ENCODE measurements around the gene SLC26A2.

DNA sequence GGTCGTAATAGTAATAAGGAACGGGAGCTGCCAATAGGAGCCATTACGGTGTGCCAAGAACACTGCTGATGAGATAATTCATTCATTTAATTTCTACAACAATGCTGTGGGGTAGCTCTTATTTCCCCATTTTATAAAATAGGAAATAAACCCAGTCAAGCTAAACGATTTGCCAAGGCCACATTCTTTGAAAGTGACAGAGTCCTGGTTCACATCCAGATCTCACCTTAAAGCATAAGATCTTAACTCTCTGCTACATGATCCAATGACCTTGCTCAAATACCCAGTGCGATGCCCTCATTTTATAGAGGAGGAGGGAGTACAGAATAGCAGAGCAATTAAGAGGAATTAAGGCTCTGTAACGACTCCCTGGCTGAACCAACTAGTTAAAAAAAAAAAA lies 21.0 kb upstream of the SLC26A2 start:
- TF ChIP-seq, protein P1, sequence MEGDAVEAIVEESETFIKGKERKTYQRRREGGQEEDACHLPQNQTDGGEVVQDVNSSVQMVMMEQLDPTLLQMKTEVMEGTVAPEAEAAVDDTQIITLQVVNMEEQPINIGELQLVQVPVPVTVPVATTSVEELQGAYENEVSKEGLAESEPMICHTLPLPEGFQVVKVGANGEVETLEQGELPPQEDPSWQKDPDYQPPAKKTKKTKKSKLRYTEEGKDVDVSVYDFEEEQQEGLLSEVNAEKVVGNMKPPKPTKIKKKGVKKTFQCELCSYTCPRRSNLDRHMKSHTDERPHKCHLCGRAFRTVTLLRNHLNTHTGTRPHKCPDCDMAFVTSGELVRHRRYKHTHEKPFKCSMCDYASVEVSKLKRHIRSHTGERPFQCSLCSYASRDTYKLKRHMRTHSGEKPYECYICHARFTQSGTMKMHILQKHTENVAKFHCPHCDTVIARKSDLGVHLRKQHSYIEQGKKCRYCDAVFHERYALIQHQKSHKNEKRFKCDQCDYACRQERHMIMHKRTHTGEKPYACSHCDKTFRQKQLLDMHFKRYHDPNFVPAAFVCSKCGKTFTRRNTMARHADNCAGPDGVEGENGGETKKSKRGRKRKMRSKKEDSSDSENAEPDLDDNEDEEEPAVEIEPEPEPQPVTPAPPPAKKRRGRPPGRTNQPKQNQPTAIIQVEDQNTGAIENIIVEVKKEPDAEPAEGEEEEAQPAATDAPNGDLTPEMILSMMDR (IDR thresholded peaks at IDR 0.05) = no peak
- no peak for TF ChIP-seq POLR2A (IDR thresholded peaks at IDR 0.05)
